Thyroid gland (tissue), 4 donors: Measurements from ENCODE around the gene GGNBP2.

ENCODE experiments used
- POLR2A ChIP-seq, 2 donors: fragments of 450-650 bp; IDR thresholded peaks; one replicate each; pipeline ENCODE4 v1.6.1; 2017; ENCODE audit warnings: antibody characterized with exemption in 2 of 2, mild to moderate bottlenecking in 2 of 2, moderate library complexity in 1 of 2
- TF ChIP-seq, protein P1 (sequence below), 6 experiments: fragments of 200-600 bp in 3 of 6; fragments of 450-650 bp in 3 of 6; sonication (generic) in 3 of 6; IDR thresholded peaks; one replicate each; pipeline ENCODE4 v1.5.1; 2016 to 2019; ENCODE audit warnings: antibody characterized with exemption in 6 of 6, mild to moderate bottlenecking in 2 of 6, inconsistent platforms in 1 of 6, moderate library complexity in 1 of 6

DNA sequence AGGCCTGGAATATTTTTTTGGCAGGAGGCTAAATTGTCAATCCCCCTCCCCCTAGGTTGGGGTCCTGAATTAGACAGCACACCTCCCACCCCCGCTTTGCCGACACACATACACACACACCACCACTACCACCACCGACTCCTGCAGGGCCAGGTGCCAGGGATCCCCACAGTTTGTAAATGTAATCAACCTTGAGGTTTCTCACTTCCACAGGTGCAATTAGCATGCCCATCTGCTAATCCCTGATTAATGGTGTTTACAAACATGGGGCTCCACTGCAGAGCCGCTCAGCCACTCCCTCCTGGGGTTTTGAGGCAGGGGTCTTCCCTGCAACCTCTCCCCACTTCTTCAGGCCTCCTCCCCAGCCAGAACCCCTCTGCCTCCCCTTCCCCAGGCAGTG, 68.4 kb downstream of the GGNBP2 start:
- TF ChIP-seq, protein P1, sequence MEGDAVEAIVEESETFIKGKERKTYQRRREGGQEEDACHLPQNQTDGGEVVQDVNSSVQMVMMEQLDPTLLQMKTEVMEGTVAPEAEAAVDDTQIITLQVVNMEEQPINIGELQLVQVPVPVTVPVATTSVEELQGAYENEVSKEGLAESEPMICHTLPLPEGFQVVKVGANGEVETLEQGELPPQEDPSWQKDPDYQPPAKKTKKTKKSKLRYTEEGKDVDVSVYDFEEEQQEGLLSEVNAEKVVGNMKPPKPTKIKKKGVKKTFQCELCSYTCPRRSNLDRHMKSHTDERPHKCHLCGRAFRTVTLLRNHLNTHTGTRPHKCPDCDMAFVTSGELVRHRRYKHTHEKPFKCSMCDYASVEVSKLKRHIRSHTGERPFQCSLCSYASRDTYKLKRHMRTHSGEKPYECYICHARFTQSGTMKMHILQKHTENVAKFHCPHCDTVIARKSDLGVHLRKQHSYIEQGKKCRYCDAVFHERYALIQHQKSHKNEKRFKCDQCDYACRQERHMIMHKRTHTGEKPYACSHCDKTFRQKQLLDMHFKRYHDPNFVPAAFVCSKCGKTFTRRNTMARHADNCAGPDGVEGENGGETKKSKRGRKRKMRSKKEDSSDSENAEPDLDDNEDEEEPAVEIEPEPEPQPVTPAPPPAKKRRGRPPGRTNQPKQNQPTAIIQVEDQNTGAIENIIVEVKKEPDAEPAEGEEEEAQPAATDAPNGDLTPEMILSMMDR (IDR thresholded peaks at IDR 0.05) = no peak
- no peak for TF ChIP-seq POLR2A (IDR thresholded peaks at IDR 0.05)
